Right forelimb (tissue), 1 donor: Measurements from ENCODE around the gene NFE2.
"Not testable (repeated sequence)": the region's sequence is repeated elsewhere in the genome, so short reads cannot be mapped to it uniquely, and the experiment has no call there.

Source experiments
- DNase-seq: peaks from one replicate; pipeline ENCODE4 v3.0.0-alpha.2; 2018

The NFE2 gene

DNA sequence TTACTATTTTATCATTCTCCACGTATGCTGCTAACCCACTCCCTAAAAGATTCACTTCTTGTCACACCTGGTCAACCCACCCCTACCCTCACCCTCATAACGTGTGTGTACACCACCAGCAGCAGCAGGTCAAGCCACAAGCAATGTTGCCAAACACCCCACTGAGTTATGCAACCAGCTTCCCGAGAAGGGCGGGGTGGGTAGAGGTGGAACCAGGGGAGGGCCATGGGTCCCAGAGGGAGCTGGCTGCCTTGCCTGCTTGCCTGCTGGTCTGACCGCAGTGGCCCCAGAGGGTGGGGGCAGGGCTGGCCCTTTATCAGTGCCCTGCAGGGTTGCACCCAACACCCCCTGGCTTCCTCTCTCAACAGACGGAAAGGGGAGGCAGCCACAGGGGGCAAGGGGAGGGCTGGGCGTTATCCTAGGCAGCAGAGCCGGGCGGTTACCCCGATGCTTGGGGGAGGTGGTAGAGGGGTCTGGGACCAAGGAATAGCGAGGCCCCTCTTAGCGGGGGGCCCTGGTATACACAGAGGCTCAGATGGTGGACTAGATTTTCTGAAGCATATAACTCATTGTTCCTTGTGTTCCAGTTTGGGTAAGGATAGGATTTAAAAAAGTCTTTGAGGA is 3.5 kb upstream of the NFE2 start:
- DNase-seq = no peak

DNA sequence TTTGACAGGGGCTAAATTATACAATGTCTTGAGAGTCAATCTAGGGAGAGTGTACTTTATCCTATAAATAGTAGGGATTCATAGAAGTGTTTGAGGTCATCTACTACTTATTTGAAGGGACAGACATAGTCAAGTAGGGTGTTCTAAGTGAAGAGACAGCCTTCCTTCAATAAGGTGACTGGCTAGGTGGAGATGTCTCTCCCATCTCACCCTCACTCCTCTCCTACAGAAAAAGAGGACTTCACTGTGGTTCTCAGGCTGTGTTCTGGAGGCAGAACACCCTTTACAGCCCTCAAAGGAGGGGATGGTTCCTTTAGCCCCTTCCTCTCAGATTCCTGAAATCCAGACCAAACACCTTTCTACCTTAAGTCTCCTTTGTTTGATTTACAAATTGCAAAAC is 2.8 kb upstream of the NFE2 start:
- DNase-seq = no peak

DNA sequence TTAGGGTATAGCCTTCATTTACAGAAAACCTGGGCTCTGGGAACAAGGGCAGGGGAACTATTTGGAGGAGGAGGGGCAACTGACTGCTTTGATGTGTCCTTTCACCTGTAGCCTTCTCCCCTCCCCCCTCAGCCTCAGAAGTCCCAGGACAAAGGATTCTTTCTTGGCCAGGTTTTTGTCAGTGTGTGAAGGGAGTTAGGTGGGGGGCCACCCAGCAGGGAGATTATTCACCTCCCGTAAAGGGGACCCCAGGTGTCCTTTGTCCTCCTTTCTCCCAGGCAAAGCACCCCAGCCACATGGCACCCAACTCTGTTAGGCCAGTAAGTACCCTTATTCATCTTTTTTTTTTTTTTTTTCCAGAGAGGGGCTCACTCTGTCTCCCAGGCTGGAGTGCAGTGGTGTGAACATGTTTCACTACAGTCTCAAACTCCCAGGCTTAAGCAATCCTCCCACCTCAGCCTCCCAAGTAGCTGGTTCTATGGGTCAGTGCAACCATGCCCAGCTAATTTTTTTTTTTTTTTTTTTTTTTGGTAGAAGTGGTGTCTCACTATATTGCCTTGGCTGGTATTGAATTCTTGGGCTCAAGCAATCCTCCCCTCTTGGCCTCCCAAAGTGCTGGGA is 723 bp upstream of the NFE2 start:
- no peak for DNase-seq

DNA sequence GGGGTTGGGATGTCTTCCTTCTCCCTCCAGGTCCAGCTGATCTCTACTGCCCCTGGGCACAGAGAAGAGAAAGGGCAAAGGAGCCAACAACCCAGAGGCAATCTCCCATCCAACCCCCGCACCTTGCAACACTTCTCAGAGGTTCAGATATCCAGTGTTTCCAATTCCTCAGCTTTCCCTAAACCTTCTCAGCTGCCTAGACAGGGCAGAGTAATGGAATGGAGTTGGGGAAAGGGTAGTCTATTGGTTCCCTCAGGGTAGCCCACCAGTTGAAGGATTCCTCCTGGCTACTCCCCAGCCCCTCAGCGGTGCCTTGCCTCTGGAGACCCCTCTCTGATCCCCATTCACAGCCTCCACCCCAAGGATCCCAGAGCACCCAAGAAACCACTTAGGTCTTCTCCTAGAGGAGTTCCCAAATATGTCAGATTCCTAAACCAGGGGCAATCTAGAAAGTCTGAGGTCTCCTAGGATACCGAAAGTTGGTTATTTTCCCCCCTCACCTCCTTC is 537 bp downstream of the NFE2 start:
- DNase-seq = no peak

DNA sequence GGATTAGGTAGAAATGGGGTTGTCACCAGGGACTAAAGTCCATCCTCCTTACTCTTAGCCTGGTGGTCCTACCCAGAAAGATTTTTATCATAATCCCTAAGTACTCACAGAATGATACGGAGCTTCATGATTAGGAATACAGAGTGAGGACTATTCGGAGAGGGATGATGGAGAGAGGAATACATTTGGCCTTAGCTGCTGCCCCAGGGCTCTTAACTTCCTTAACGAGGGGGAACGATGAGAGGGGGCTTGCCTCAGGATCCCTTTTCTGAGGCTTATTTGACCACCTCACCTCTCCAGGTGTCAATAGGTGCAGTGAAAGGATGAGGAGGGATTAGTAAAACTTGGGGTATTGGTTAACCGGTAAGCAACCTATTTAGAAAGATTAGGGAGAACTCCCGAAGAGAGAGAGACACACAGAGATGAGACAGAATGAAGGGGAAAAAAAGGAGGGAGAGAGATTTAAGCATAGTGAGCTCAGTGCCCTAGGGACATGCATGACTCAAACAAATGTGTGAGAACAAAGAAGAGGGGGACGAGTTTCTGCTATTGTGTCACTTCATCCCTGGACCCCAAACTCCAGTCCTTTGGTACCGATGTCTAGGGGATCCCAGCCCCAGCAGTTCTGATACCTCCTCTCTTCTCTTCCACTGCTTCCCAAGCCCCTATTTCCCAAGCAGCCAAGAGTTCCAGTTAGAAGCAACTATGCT is 1.1 kb downstream of the NFE2 start:
- DNase-seq = no peak

DNA sequence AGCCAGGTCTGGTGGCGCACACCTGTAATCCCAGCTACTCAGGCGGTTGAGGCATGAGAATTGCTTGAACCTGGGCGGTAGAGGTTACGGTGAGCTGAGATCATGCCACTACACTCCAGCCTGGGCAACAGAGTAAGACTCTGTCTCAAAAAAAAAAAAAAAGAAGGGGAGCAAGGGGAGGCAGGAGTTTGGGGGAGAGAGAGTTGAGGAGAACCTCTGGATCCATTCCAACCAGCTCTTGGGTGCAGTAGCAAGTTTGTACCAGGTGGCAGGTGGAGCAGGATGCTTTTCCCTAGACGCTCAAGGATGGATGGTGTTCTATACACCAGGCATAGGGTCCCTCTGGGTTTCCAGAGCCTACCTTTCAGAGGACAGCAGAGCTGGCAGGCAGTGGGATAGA is 1.9 kb downstream of the NFE2 start:
- DNase-seq = no peak

DNA sequence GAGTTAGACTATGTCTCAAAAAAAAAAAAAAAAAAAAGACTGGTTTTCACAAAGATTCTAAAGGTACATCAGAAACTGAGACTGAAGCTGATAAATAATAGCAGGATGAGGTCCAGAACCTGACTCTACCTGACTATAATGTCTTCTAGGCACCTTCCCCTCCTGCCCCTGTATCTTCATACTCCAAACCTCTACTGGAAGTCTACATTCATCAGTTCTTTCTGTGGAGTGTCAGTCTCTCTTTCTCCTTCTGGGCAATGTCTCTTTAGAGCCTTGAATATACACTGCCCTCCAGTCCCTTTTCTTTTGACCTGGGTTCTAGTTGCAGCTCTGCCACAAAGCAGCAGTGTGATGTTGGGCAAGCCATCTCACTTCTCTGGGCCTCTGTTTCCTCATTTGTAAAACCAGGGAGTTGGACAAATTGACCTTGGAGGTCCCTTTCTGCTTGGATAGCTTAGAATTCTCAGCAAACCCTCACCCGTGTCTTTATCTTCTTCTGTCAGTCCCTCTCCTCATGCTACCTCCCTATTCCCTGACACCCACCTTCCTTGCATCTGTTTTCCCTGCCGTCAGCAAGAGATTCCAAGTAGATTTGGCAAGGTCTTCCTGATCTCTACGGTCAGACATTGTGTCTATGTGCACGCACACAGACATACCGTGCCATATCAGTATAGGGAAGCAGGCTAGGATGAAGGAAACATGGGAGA is 4.3 kb downstream of the NFE2 start:
- DNase-seq = no peak

DNA sequence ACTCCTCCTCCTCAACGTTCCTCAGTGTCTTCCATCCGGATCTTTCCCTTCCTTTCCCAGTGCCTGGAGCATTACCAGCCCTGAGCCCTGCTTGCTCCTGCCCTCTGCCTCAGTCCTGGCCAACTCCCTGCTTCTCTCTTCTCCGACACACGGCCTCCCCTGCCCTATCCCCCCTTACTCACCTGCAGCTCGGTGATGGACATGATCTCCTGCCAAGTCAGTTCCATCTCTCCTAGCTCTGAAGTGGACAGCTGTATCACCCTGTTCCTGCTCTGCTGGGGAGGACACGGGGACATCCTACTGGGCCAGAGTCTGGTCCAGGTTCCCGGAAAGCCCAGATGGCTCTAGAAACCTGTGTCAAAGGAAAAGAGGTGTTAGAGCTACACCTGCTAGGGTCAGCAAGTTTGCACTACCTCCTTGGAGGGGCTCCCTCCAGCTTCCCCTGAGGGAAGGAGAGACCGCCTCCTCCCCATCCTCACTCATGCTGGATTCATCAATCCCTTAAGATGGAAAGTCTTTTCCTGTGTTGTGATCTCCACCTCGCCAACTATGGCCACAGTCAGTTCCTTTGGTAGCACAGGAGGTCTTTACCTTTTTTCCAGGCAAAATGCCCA is 5.8 kb downstream of the NFE2 start:
- DNase-seq = no peak

DNA sequence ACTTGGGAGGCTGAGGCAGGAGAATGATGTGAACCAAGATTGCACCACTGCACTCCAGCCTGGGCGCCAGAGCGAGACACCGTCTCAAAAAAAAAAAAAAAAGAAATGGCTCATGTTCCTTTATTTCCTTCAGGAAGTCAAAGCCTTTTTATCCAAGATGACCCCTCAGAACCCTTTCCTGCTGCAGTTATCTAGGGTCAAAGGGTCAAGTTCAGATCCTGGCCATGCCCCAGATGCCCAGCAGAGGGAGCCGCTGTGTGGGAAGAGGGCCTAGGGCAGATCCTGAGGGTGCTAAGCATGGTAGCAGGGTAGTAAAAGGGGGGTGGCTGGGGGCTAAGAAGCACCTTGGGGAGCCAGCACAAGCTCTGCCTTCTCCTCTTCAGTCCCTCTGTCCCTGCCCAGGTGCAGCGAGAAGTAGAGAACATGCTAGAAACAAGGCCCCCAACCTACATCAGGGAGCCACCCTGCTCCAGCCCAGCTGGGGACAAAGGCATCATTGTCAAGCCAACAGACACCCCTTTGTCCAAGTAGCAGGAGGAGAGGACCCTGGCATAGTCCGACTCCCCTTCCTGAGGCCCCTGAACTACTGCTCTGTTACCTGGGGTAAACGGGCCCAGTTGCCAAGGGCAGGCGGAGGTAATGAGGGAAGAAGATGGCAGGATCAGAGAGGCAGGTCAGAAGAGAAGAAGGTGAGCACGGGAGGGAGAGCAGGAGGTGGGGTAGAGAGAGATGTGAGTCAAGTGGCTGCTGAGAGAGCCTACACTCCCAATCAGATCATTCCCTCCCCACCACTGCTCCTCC is 6.5 kb downstream of the NFE2 start:
- no peak for DNase-seq

DNA sequence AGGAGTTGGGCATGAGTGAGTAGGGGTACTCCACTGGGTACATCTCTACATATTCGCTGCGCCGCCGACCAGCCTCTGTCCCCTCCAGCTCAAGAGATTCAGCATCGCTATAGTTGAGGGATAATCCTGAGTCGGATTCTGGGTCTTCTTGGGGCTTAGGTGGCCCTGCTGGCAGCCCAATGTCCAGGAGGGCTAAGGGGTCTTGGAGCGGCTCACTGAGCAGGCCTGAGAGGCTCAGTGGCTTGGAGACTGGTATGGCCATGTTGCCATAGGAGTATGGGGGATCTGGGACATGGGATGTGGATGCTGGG is 7.9 kb downstream of the NFE2 start:
- no peak for DNase-seq

DNA sequence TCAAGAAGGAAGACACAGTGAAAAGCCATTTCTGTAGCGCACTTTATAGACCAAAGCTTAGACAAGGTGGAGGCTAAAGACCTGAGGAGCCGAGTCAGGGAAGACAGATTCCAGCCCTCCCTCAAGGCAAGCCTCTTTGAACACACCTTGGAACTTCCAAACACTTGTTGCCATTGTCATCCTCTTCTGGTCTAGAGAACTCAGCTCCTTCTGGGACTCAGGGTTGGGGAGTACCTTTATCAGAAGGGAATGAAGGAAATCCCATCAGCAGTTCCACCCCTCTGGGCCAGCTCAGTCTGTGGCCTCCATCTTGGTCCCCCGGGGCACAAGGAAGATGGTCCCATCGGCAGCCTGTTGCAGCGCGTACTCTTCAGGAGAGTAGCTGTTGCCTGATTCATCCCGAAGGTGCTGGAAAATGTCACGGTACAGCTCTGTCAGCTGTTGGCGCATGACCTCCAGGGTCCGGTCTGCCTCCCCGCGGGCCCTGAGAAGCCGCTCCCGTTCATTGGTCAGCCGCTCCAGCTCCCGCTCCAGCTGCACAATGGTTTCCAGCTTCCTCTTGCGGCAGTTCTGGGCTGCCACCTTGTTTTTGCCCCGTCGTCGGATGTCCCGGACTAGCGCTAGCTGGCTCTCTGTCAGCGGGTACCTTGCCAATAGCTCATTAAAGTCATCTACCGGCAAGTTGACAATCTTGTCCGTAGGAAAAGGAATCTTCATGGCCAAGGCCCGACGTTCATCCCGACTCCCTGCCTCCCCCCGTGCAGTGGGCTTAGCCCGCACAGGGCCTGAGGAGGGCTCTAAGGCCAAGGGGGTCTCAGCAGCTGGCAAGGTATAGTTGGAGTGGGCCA is 8.5 kb downstream of the NFE2 start:
- no peak for DNase-seq

DNA sequence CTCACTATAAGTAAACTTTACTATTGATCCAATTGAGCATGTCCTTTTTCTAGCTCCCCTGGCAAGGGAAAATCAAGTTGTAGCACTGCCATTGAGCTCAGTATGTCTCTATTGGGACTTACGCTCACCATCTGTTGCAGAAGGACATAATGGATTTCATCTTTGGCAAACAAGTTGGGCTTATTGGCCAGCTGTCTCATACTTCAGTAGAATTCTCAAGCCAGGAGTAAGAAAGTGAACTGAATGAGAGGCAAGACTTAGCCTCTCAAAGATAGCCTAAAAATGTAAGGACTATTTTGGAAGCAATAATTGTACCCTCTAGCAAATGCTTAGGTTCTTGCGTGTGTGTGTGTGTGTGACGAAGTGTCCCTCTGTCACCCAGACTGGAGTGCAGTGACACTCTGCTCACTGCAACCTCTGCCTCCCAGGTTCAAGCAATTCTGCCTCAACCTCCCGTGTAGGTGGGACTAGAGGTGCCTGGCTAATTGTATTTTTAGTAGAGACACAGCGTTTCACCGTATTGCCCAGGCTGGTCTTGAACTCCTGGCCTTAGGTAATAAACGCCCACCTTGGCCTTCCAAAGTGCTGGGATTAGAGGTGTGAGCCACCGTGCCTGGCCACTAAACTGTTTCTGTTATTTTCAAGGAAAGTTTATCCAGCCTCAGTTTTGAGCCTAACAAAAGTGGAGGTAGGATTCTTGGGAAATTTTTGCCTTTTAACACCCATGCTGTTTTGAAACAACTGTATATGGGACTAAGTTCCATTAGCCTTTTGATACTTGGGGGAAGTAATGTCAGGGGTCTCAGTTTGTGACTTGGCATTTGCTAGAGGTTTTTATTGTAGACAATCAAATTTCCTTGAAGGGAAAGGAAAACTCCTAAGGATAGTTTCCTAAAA is 13.3 kb downstream of the NFE2 start:
- DNase-seq = no peak

DNA sequence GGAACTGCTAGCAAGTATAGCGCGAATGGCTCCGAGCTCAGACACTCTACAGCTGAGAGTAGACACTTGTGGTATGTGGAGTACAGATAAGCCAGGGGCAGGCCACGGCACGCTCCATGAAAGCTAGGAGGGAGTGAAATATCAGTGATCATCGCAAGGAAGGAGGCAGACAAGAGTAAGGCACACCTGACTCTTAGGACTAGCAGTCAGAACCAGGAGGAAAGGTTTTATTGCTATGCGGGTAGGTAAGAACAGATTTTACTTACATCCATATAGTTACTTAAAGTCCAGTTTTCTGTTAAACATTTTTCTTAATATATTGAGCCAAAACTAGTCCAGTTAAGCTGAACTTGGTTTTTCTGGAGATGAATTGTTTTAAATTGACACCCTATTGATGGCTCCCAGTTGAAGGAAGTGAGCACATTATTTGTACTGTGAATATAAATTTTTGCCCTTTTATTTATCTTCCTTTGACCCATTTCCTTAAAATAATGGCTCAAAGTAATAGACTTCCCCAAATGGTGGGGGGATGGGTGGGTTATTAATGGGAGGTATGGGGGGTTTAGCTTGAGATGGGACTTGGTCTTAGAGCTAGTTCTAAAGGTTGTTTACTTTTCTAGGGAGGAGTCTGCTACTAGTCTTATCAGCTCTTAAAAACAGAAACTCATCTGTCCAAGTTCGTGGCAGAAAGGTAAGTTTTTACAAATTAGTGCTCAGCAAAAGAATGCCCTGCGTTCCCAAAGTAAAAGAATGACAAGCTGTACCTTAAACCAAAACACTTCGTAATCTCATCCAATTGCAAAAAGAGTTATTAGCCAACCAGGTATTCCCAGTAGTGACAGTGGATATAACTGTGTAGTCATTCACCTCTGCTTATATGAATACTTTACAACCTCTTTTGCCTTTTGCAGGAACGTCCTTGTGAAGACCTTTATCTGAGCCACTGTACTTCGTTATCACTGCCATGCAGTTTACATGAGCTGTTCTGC is 14.5 kb downstream of the NFE2 start:
- no peak for DNase-seq

DNA sequence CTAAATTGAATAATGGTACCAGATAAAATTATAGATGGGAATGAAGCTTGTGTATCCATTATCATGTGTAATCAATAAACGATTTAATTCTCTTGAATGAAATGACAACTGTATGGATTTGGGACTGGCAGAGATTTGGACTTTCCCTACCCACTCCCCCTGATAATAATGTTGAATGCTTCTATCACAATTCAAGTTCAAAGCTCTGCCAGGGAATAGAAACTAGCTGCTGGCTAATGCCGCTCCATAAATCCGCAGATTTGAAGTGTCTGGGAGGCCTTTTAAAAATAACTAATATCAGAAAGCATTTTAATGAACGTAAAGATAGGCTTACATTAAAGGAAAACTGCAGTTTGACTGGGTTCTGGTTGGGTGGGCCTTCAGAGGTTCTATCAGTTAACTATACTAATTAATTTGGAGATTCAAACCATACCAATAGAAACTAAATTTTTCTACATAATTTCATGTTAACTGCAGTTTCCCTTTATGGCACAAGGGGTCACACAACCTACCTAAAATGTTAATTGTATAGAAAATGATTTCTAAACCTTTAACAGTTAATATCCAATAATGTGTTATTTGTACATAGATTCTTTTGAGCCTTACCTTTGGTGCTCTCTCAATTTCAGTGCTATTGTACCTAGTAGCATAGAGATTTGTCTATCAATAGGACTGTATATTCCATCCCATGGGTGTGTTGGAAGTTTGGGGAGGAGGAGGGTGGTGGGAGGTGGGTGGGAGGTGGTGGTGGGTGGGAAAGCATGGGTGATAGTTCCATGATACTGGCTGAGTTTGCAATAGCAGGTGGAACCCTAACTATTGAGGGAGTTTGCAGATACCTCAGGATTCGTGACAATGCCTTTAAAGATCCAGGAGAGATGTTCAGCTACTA is 15.4 kb downstream of the NFE2 start:
- DNase-seq = no peak

DNA sequence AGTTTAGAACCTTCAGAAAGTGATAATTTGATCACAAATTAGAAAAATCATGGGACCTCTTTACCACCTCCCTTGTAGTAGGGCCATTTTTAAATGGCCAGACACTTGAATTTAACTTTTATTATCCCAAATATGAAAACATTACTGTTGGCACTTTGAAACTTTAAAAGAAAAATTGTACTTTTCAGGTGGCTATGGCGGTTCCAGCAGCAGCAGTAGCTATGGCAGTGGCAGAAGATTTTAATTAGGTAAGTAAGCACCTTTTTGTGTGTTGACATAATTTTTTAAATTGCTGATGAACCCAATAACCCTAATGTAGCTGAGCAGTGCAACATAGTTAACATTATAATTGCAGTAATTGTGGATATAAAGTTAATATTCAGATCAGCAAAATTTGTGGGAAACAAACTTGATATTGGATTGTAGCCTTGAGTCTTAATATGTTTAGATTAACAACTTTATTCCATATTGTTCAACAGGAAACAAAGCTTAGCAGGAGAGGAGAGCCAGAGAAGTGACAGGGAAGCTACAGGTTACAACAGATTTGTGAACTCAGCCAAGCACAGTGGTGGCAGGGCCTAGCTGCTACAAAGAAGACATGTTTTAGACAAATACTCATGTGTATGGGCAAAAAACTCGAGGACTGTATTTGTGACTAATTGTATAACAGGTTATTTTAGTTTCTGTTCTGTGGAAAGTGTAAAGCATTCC is 16.6 kb downstream of the NFE2 start:
- not testable (repeated sequence) for DNase-seq

DNA sequence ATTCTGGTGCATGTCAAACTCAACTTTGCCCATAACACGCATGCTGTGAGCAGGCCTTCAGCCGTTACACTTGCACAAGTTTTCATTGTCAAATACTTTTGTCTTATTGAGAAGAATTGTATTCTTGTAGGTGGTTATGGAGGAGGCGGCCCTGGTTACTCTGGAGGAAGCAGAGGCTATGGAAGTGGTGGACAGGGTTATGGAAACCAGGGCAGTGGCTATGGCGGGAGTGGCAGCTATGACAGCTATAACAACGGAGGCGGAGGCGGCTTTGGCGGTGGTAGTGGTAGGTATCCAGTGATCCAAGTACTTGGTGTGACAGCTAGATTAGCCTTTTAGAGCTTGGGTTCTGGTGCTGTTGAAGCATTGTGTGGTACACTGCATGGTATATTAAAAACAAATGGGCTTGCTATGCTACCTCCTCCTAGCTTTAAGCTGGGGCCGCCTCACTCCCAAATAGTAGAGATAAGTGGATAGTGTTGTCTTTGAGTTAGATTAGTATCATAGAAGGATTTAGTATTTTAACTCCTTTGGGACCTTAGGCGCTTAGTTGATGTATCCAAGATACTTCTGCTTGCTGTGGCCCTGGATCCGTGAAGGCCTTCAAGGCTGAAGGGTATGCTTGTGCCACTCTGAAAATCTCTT is 17.7 kb downstream of the NFE2 start:
- no peak for DNase-seq

DNA sequence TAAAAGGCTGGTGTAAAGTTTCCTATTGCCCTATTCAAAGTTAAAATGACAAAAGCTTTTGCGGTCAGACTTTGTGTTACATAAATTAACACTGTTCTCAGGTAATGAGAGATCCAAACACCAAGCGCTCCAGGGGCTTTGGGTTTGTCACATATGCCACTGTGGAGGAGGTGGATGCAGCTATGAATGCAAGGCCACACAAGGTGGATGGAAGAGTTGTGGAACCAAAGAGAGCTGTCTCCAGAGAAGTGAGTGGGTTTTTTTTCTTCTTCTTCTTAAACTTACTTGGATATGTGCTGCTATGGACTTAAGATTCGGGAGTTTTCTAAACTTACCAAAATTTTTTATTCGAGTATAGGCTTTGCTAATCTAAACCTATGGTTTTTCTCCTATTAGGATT is 19.1 kb downstream of the NFE2 start:
- DNase-seq = not testable (repeated sequence)
